Lower leg skin (tissue), 3 donors: ENCODE measurements around the gene FLT1.

Source experiments
- POLR2A ChIP-seq, 2 donors: fragments of 450-650 bp; IDR thresholded peaks; one replicate each; pipeline ENCODE4 v1.6.1; 2016 to 2017; ENCODE audit warnings: antibody characterized with exemption in 2 of 2, mild to moderate bottlenecking in 1 of 2, moderate library complexity in 1 of 2
- TF ChIP-seq, protein P1 (sequence below), 3 donors: fragments of 450-650 bp; IDR thresholded peaks; one replicate each; pipeline ENCODE4 v1.5.1; 2016; ENCODE audit warnings: antibody characterized with exemption in 3 of 3, mild to moderate bottlenecking in 3 of 3, moderate library complexity in 2 of 3

DNA sequence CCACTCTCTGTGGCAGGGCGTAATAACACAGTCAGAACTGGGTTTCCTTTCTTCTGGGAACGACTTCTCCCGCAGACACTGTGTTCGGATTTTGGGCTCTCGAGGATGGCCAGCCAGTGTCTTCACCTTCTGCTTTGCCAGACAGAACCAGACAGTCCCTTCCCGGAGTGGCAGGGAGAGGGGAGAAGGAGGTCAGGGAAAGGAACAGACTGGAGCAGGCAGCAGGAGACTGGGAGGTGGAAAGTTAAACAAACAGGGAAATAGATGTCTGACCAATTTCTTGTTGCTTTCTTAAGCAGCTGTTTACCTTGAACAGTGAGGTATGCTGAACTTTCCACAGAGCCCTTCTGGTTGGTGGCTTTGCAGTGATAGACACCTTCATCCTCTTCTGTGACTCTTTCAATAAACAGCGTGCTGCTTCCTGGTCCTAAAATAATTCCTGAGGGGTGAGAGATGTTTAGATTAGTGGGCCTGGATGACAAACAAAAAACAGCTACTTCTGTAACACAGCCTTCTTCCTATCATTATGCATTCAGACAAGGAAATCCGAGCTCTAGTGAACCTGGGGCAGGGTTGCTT is 137.6 kb downstream of the FLT1 start:
- TF ChIP-seq, protein P1, sequence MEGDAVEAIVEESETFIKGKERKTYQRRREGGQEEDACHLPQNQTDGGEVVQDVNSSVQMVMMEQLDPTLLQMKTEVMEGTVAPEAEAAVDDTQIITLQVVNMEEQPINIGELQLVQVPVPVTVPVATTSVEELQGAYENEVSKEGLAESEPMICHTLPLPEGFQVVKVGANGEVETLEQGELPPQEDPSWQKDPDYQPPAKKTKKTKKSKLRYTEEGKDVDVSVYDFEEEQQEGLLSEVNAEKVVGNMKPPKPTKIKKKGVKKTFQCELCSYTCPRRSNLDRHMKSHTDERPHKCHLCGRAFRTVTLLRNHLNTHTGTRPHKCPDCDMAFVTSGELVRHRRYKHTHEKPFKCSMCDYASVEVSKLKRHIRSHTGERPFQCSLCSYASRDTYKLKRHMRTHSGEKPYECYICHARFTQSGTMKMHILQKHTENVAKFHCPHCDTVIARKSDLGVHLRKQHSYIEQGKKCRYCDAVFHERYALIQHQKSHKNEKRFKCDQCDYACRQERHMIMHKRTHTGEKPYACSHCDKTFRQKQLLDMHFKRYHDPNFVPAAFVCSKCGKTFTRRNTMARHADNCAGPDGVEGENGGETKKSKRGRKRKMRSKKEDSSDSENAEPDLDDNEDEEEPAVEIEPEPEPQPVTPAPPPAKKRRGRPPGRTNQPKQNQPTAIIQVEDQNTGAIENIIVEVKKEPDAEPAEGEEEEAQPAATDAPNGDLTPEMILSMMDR (IDR thresholded peaks at IDR 0.05): no peak
- no peak for TF ChIP-seq POLR2A (IDR thresholded peaks at IDR 0.05)
